NCI-H345 (cell line): Measurements from ENCODE around the gene MADD.
"Not testable (repeated sequence)": the region's sequence is repeated elsewhere in the genome, so short reads cannot be mapped to it uniquely, and the experiment has no call there.

Experiments
- DNase-seq: peaks from one replicate; lab custom pipeline; 2025; lab: John Stamatoyannopoulos, UW

The MADD gene

DNA sequence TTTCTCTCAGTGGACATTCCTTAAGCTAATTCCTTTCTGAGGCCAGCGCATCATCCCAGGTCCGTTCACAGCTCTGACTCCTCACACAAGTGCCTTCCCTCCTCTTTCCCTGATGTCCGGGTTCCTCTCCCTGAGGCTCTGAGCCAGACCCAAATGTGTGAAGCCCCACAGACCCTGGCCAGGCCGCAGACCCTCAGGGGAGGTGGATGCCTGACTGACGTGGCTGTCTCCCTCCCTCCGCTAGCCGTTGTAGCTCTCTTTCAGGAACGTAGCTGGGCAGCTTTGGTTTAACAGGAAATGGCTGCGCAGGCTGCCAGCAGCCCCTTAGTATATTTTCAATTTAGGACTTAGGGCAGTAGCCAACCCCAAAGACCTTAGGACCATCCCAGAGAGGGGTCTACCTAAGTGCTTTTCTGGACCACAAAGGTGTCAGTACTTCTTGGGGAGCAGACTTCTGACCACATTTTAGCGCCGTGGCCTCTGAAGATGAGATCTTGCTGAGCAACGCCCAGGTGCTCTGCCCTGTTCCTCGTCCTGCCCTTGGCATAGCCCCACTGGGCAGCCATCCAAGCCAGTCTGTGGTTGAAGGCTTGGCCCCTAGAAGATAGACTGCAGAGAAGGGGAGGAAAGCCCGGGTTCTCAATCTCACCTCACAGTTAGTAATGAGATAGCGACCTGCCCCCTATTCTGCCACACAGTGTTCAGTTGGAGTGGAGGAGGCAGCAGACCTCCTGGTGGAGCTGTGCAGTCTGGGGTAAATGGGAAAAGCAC lies 55.5 kb downstream of the MADD start:
- no peak for DNase-seq

GRCh38 chr11:47326198-47326597 lies 56.3 kb downstream of the MADD start:
- no peak for DNase-seq

- no peak for DNase-seq
Observed at GRCh38 chr11:47327025-47327424, 57.1 kb downstream of the MADD start.

DNA sequence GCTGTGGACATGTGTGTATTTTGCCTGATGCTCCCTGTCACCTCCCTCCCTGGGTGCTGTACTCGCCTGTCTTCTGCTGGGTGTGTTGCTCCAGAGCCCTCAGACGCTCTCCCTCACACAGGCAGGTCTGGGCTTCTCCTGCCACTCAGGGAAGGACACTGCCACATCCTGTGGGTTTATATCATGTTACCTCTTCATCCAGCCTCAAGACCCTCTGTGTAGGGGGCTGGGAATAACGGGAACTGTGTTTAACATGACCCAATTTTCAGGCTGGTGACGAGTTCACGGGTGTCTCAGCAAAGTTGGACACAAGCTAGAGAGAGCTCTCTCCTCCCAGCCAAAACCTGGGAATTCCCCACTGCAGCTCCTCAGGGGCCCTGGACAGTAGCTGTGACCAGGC lies 58.0 kb downstream of the MADD start:
- no peak for DNase-seq

- DNase-seq, result no peak
Observed at GRCh38 chr11:47328449-47329390, 58.8 kb downstream of the MADD start.

GRCh38 chr11:47329431-47329986 lies 59.6 kb downstream of the MADD start:
- no peak for DNase-seq

- DNase-seq, result no peak
Observed at GRCh38 chr11:47329987-47330931, 60.3 kb downstream of the MADD start.

GRCh38 chr11:47331454-47332302 lies 61.7 kb downstream of the MADD start:
- DNase-seq, result no peak

DNA sequence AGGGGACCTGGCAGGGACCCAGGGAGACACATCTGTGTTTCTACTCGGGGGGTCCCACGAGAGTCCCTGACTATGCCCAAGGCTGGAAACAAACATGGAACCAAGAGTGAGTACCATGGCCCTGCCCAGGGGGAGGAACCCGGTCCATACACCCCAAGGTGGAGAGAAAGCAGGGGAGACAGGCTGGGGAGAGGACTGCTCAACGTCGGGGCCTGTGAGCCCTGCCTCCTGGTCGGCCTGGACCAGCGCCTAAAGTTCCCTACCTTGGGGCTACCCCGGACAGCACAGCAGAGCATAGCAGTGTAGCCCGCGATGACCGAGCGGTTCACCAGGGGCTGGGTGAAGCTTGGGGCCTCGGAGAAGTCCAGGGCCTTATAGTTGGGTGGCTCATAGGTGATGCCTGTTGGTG lies 62.4 kb downstream of the MADD start:
- DNase-seq, result no peak

DNA sequence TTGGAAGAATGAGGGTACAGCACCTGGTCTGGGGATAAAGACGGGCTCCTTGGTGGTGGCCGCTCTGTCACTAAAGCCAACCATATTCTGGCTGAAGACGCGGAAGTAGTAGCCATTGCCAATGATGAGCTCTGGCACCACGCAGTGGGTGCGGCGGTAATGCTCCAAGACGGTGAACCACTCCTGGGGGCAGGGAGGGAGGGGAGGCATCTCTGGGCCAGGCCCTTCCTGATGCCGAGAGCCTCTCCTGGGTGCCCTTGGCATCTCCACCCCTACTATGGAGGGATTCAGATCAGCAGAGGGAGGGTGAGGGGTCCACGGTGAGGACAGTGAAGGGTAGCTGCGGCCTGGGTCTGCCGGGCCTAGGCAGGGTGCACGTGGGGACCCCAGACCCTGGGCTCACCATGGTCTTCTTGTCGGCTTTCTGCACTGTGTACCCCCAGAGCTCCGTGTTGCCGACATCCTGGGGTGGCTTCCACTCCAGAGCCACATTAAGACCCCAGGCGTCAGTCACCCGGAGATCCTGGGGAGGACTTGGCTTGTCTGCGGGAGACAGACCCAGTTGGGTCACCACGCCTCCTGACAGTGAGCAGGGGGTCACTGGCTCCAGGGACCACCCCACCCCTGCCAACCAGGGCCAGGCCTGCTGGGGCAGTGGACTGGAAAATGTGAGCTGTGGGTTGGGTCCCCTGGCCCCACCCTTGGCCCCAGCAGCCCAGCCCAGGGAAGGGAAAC lies 63.0 kb downstream of the MADD start:
- no peak for DNase-seq

DNA sequence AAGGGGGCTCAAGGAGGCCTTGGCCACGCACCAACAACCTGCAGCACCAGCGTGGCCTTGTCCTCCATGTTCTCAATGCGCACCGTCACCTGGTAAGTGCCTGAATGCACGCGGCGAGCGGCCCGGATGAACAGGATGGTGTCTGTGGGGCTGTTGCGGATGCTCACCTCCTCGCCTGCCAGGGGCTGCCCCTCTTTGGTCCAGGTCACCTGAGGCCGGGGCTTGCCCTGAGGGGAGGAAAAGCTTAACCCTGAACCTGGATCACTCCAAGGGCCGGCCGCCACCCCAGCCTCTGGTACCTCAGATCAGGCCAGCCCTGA lies 63.6 kb downstream of the MADD start:
- DNase-seq, result no peak

- no peak for DNase-seq
Observed at GRCh38 chr11:47333886-47334443, 64.0 kb downstream of the MADD start.

- DNase-seq, result not testable (repeated sequence)
Observed at GRCh38 chr11:47334699-47335411, 64.9 kb downstream of the MADD start.

DNA sequence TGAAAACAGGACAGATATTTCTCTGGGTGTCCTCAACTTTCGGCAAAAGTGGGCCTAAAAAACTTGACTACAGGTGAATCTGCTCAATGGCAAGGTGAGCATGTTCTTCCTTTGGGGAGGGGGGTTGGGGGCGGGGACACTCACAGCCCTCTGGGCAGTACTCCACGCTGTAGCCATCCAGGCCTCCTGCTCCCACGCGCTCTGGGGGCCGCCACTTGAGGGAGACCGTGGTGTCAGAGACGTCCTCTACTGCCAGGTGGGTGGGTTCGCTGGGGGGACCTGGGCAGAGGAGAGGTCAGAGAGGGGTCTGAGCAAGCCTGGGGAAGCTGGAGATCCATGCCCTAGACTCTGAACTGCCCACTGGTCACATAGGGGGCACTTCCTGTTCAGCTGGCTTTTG lies 65.8 kb downstream of the MADD start:
- no peak for DNase-seq

DNA sequence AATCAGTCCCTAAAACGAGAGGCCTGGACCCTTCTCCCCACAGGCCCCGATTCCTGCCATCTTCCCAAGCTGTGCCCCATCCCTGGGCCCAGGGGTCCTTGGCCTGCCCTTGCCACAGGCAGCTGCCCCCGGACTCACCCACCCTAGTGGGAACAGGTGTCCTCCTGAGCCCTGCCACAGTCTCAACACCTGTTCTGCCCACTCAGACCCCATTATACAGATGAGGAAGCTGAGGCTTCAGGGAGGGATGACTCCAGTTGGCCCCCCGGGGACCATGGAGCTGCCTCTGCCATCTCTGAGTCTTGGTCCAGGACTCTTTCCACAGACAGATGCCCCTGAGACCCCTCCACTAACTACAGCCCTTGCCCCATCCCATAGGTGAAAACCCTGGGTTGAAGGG lies 66.7 kb downstream of the MADD start:
- no peak for DNase-seq

- DNase-seq, result no peak
Observed at GRCh38 chr11:47337229-47337924, 67.4 kb downstream of the MADD start.

GRCh38 chr11:47338396-47339241 lies 68.7 kb downstream of the MADD start:
- no peak for DNase-seq

GRCh38 chr11:47340010-47340409 lies 70.1 kb downstream of the MADD start:
- DNase-seq, result no peak
